GM21360 (cell line): ENCODE results near the gene TEAD1.

Experiments used
- ATAC-seq: cut with Tn5 transposase; IDR thresholded peaks from one replicate; pipeline ENCODE4 v1.9.1; 2021; ENCODE audit warnings: mild to moderate bottlenecking, moderate library complexity; ENCODE audit not compliant: unreplicated experiment

The TEAD1 gene

GRCh38 chr11:12673924-12674570, at the start of gene TEAD1:
TSS of gene TEAD1 (plus strand) at chr11:12674421.
- ATAC-seq, result peak; percentile 79

- ATAC-seq, result no peak
Observed at GRCh38 chr11:12624595-12624994, 49.6 kb upstream of the TEAD1 start.

- ATAC-seq, result no peak
Observed at GRCh38 chr11:12625438-12626071, 48.7 kb upstream of the TEAD1 start.

- no peak for ATAC-seq
Observed at GRCh38 chr11:12626616-12627015, 47.6 kb upstream of the TEAD1 start.

- no peak for ATAC-seq
Observed at GRCh38 chr11:12628314-12628713, 45.9 kb upstream of the TEAD1 start.

- no peak for ATAC-seq
Observed at GRCh38 chr11:12629601-12630313, 44.5 kb upstream of the TEAD1 start.

GRCh38 chr11:12631651-12632050, 42.6 kb upstream of the TEAD1 start:
- ATAC-seq, result no peak

- ATAC-seq, result no peak
Observed at GRCh38 chr11:12634329-12634728, 39.9 kb upstream of the TEAD1 start.

- ATAC-seq, result no peak
Observed at GRCh38 chr11:12636871-12637410, 37.3 kb upstream of the TEAD1 start.

GRCh38 chr11:12639388-12639787, 34.8 kb upstream of the TEAD1 start:
- no peak for ATAC-seq

- no peak for ATAC-seq
Observed at GRCh38 chr11:12640355-12640754, 33.9 kb upstream of the TEAD1 start.

- ATAC-seq, result no peak
Observed at GRCh38 chr11:12640926-12641849, 33.0 kb upstream of the TEAD1 start.

GRCh38 chr11:12642040-12642439, 32.2 kb upstream of the TEAD1 start:
- ATAC-seq, result no peak

- ATAC-seq, result no peak
Observed at GRCh38 chr11:12642806-12643428, 31.3 kb upstream of the TEAD1 start.

GRCh38 chr11:12646478-12646877, 27.7 kb upstream of the TEAD1 start:
- ATAC-seq, result no peak

- no peak for ATAC-seq
Observed at GRCh38 chr11:12653729-12654128, 20.5 kb upstream of the TEAD1 start.

- no peak for ATAC-seq
Observed at GRCh38 chr11:12655842-12656241, 18.4 kb upstream of the TEAD1 start.

- ATAC-seq, result no peak
Observed at GRCh38 chr11:12657336-12657735, 16.9 kb upstream of the TEAD1 start.

GRCh38 chr11:12657981-12658380, 16.2 kb upstream of the TEAD1 start:
- no peak for ATAC-seq

- ATAC-seq, result no peak
Observed at GRCh38 chr11:12662101-12662689, 12.0 kb upstream of the TEAD1 start.
